ENCODE measurements around the gene ABCC1.

GRCh38 chr16:16166949-16167348 lies 217.5 kb downstream of the ABCC1 start:
- TF ChIP-seq CTCF (IDR thresholded peaks at IDR 0.05; ENCODE audit: poor library complexity, severe bottlenecking) = no peak
- no peak for TF ChIP-seq EP300 (conservative IDR thresholded peaks at IDR 0.05; ENCODE audit: poor library complexity, severe bottlenecking)
- TF ChIP-seq TAF1 (IDR thresholded peaks at IDR 0.05; ENCODE audit: low read depth) = no peak
- TF ChIP-seq EZH2 (IDR thresholded peaks at IDR 0.05; ENCODE audit: borderline replicate concordance, insufficient read depth, low read length, poor library complexity, severe bottlenecking) = no peak
- no peak for TF ChIP-seq MXI1 (conservative IDR thresholded peaks at IDR 0.05; ENCODE audit: poor library complexity, severe bottlenecking)
- TF ChIP-seq REST (IDR thresholded peaks at IDR 0.05; ENCODE audit: borderline replicate concordance) = no peak
